Pancreas (tissue), 10 donors: ENCODE results near the gene UCMA. TPM values are rescaled to one million over a fixed set of nuclear protein-coding genes. Genes with fewer than 3 reads are reported as not detected.

Source experiments
- ATAC-seq, 4 donors: fragments of 200-7000 bp; cut with Tn5 transposase; one replicate each; pipeline versions ENCODE4 v1.8.0 to v1.9.1; 2020; ENCODE audit warnings: mild to moderate bottlenecking in 4 of 4, moderate library complexity in 4 of 4
- DNase-seq, 6 donors: peaks; one replicate each; pipeline ENCODE4 v3.0.0-alpha.2; 2020
- FAIRE-seq: peaks from 2 replicates; lab custom pipeline; 2012; peaks lifted over from hg19 to GRCh38; lab: Jason Lieb, UNC
- H3K27ac ChIP-seq, 4 donors: fragments of 200-600 bp; sonication (generic); 1 replicate in 3 of 4; 2 replicates in 1 of 4; pipeline versions ENCODE4 v1.5.0 to v1.8.0; 2020
- H3K27me3 ChIP-seq, 4 donors: fragments of 200-600 bp; one replicate each; pipeline ENCODE4 v1.8.0; 2021
- H3K36me3 ChIP-seq, 3 donors: fragments of 200-600 bp; sonication (generic) in 1 of 3; one replicate each; pipeline versions ENCODE4 v1.5.0 to v1.8.0; 2020 to 2021
- H3K4me1 ChIP-seq, 3 donors: fragments of 200-600 bp; one replicate each; pipeline ENCODE4 v1.8.0; 2021
- H3K4me3 ChIP-seq, 4 donors: fragments of 200-600 bp; sonication (generic) in 2 of 4; one replicate each; pipeline versions ENCODE4 v1.5.0 to v1.8.0; 2020 to 2021
- H3K9me3 ChIP-seq, 4 donors: fragments of 200-600 bp; one replicate each; pipeline ENCODE4 v1.8.0; 2021
- WGBS, 2 donors: extraction: QIAGEN DNeasy Blood & Tissue Kit; methylation state at CpG; one replicate each; pipeline ENCODE4 v1.1.7; 2013; 5-methylcytosine and 5-hydroxymethylcytosine counted together
- intact Hi-C, 3 donors: fragments of 100-400 bp; cut with DNase I; formaldehyde crosslinking; loops; one replicate each; pipeline versions ENCODE4 v1.11.1 to v1.14.2; 2022
- polyA plus RNA-seq, 2 donors: library from polyadenylated mRNA; stranded (reverse); fragments of 200-250 nt; gene quantifications; one replicate each; pipeline ENCODE4 v1.2.3, GENCODE V29; 2013
- total RNA-seq, 6 donors: library from RNA; stranded (reverse); fragmentation: NEBNext Ultra II Directional in 4 of 6; extraction: Animal tissue kit (Norgen Biotek cat#: 25700) in 4 of 6; gene quantifications; one replicate each; pipeline versions ENCODE4 v1.2.1 to v1.2.4, GENCODE V29; 2021 to 2023
- TF ChIP-seq, protein P1 (sequence below), 4 donors: fragments of 200-600 bp; sonication (generic) in 3 of 4; IDR thresholded peaks; one replicate each; pipeline versions ENCODE4 v1.5.0 to v1.8.0; 2021; ENCODE audit warnings: antibody characterized with exemption in 4 of 4
- donor health status: healthy with polysubstance abuse.
- donor health status: DM: no; HTN: no; CAD: no; lungs with moderate emphysema.
- donor health status: DM: no; HTN: no; CAD: no.
- donor health status: control.
- donor health status: control.
- donor health status: Bipolar disorder and iron deficiency.
- donor health status: DM: yes; HTN: yes; CAD: no.
- donor health status: DM: no; HTN: no; CAD: no.
- donor health status: DM: no; HTN: no; CAD: no.
- donor health status: DM: yes; HTN: yes; CAD: no.

The UCMA gene
- total and polyA plus RNA-seq, 8 donors: not detected

DNA sequence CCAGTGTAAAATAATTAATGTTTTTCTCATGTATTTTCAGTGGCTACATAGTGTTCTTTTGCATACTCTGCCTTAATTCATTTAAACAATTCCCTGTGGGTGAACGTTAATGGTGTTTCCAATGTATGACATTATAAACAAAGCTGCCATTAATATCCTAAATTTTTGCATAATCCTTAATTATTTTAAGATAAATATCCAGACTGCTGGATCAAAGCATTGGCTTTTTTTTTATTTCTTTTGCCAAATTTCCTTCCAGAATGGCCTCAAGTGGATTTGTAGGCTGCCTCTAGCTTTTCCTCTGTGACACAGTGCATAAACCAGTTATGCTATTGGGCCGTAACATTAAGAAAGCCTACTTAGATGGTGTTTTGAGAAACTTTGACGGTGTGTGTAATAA lies 43.4 kb downstream of the UCMA start:
- Histone ChIP-seq H3K4me3 (no peak overlapping the region), H3K27me3 (no peaks in the 10 kb centered on the region), H3K4me1 (no peaks in the 10 kb centered on the region), H3K27ac (no peak overlapping the region), H3K9me3 (no peaks in the 10 kb centered on the region), H3K36me3 (no peaks in the 10 kb centered on the region)
- WGBS, 2 donors: 91 to 92% methylated on average over 3 of the region's 3 CpGs
- FAIRE-seq (no peak), DNase-seq (no peak), ATAC-seq (no peak)
- TF ChIP-seq, protein P1, sequence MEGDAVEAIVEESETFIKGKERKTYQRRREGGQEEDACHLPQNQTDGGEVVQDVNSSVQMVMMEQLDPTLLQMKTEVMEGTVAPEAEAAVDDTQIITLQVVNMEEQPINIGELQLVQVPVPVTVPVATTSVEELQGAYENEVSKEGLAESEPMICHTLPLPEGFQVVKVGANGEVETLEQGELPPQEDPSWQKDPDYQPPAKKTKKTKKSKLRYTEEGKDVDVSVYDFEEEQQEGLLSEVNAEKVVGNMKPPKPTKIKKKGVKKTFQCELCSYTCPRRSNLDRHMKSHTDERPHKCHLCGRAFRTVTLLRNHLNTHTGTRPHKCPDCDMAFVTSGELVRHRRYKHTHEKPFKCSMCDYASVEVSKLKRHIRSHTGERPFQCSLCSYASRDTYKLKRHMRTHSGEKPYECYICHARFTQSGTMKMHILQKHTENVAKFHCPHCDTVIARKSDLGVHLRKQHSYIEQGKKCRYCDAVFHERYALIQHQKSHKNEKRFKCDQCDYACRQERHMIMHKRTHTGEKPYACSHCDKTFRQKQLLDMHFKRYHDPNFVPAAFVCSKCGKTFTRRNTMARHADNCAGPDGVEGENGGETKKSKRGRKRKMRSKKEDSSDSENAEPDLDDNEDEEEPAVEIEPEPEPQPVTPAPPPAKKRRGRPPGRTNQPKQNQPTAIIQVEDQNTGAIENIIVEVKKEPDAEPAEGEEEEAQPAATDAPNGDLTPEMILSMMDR (IDR thresholded peaks at IDR 0.05): no peak
- intact Hi-C loops: no loop called here

DNA sequence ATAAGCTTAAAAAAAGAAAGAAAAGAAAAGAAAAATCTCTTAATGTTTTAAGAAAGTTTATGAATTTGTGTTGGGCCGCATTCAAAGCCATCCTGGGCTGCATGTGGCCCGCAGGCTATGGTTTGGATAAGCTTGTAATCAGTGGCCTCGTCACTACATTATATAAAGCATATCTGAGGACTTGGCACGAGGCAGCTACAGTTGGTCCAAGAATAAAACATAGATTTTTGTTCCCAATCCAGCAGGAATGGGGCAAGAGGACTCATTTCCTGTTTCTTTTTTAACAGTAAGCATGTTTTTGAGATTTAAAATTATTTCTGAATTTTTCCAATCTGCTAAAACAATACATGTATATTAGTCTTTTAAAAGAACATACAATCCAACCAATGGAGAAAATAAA lies 44.2 kb downstream of the UCMA start:
- WGBS, 2 donors: 39 to 42% methylated on average over 4 of the region's 4 CpGs
- Histone ChIP-seq H3K4me3 (no peak overlapping the region), H3K27ac (no peak overlapping the region), H3K9me3 (no peaks in the 10 kb centered on the region), H3K36me3 (no peaks in the 10 kb centered on the region), H3K27me3 (no peaks in the 10 kb centered on the region), H3K4me1 (no peaks in the 10 kb centered on the region)
- intact Hi-C loops: loop anchor here in 1 of 3 donors (5.0 kb wide), 1 partner anchor 202 kb away; no protein-coding TSS in a partner anchor
- TF ChIP-seq, protein P1 (IDR thresholded peaks at IDR 0.05): no peak
- ATAC-seq (no peak), DNase-seq (no peak), FAIRE-seq (no peak)

DNA sequence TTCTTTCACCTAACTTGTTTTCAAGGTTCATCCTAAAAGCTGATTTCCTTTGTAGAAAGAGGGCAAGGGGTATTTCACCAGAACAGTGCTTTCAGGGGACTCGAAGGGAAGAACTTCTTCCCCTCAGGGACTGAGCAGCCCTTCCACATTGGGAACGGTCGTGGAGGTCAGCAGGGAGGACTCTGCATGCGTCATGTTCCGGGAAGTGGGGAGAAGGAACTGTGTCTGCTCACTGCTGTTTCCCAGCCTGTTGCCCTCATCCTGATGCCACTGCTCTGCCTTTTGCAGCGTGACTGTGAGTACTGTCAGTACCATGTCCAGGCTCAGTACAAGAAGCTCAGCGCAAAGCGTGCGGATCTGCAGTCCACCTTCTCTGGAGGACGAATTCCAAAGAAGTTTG lies 45.6 kb downstream of the UCMA start:
- Histone ChIP-seq H3K4me3 (no peak overlapping the region), H3K36me3 (no peaks in the 10 kb centered on the region), H3K27ac (no peak overlapping the region), H3K9me3 (no peaks in the 10 kb centered on the region), H3K4me1 (no peaks in the 10 kb centered on the region), H3K27me3 (no peaks in the 10 kb centered on the region)
- FAIRE-seq (no peak), ATAC-seq (no peak), DNase-seq (no peak)
- intact Hi-C loops: loop anchor here in 1 of 3 donors (5.0 kb wide), 1 partner anchor 204 kb away; no protein-coding TSS in a partner anchor
- TF ChIP-seq, protein P1 (IDR thresholded peaks at IDR 0.05): no peak
- 94 to 95% methylated on average over 10 of the region's 10 CpGs for WGBS, 2 donors

DNA sequence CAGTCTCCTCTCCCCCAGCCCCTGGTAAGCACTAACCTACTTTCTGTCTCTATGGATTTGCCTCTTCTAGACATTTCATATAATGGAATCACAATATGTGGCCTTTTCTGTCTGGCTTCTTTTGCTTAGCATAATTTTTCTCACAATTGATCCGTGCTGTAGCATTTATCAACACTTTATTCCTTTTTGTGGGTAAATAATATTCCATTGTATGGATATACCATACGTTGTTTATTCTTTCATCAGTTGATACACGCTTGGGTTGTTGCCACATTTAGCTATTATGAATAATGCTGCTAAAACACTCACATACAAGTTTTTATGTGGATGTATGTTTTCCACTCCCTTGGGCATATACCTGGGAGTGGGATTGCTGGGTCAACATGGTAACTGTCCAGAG lies 47.0 kb downstream of the UCMA start:
- FAIRE-seq: no peak
- no peak overlapping the region for H3K4me3 ChIP-seq
- H3K9me3 ChIP-seq: no peaks in the 10 kb centered on the region
- intact Hi-C loops: loop anchor here in 1 of 3 donors (5.0 kb wide), 1 partner anchor 205 kb away; no protein-coding TSS in a partner anchor
- TF ChIP-seq, protein P1 (IDR thresholded peaks at IDR 0.05): no peak
- ATAC-seq: no peak
- H3K27ac ChIP-seq: no peak overlapping the region
- DNase-seq: no peak
- no peaks in the 10 kb centered on the region for H3K36me3 ChIP-seq
- H3K27me3 ChIP-seq: no peaks in the 10 kb centered on the region
- no peaks in the 10 kb centered on the region for H3K4me1 ChIP-seq
- WGBS, 2 donors: 94 to 96% methylated on average over 3 of the region's 3 CpGs

DNA sequence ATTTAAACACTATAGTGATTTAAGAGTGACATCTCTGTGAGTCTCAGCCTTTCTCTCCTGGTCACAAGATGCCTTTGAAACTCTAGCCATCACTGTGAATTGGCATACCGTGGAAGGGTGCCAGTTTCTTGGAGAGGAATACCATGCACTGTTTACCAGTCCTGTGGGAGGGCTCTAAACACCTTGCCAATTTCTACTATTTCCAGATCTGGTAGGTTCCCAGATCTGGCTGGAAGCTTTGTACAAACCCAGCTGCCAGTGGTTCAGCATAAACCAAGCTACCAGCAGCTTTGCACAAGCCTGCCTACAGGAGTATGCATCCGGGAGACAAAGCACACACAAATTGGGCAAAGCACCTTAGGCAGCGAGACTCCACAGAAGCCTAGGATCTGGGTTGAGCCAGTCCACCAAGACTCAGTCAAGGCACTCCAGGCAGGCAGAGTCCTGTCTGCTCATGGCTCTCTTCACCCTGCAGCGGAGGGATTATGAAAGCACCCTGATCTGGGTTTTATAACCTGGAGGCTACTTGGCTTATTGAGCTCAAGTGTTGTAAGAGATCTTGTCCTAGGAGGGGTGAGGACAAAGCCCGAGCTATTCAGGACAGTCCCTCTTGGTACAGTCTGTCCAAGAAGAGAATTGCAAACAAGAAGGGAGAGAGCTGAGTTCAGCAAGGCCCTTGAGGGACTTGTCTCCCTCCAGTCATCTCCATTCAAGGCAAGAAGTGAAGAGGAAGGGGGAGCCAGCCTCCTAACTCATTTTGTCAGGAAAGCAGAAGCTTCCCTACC lies 49.3 kb downstream of the UCMA start:
- no peaks in the 10 kb centered on the region for H3K27me3 ChIP-seq
- peak in 3 of 6 donors; percentile 11 to 33 (median 22) for DNase-seq

More for the DNA sequence above, 49.3 kb downstream of the UCMA start:
- no peaks in the 10 kb centered on the region for H3K9me3 ChIP-seq
- H3K4me1 ChIP-seq: no peaks in the 10 kb centered on the region
- no peak overlapping the region for H3K27ac ChIP-seq
- H3K4me3 ChIP-seq: no peak overlapping the region
- ATAC-seq: peak; percentile 35 to 82 (median 72)
- no peaks in the 10 kb centered on the region for H3K36me3 ChIP-seq
- FAIRE-seq: no peak
- intact Hi-C loops: loop anchor here in 1 of 3 donors (5.0 kb wide), 1 partner anchor 207 kb away; no protein-coding TSS in a partner anchor
- TF ChIP-seq, protein P1 (IDR thresholded peaks at IDR 0.05): no peak
- 65 to 72% methylated on average over 5 of the region's 5 CpGs for WGBS, 2 donors
